Jurkat, Clone E6-1 (cell line): Measurements from ENCODE around the gene PLOD3.
A peak's percentile ranks its signal among the peaks of the same experiment; 100 is the strongest.

Experiments
- DNase-seq: peaks from one replicate; pipeline ENCODE4 v3.0.0-alpha.2; 2011; ENCODE audit warnings: low read depth, low spot score
- H3K4me3 ChIP-seq: 2 replicates; pipeline ENCODE4 v1.5.1; 2011; ENCODE audit warnings: mild to moderate bottlenecking, low read length, control low read depth, moderate library complexity

The PLOD3 gene

GRCh38 chr7:101169110-101169837 lies 48.1 kb downstream of the PLOD3 start:
- no peak for DNase-seq
- no peak overlapping the region; the same call in 1 of the 2 replicates for H3K4me3 ChIP-seq

- DNase-seq = no peak
- H3K4me3 ChIP-seq = no peak overlapping the region
Observed at GRCh38 chr7:101168412-101169049, 48.9 kb downstream of the PLOD3 start.

- no peak overlapping the region for H3K4me3 ChIP-seq
- no peak for DNase-seq
Observed at GRCh38 chr7:101167645-101168411, 49.6 kb downstream of the PLOD3 start.

- H3K4me3 ChIP-seq = no peak overlapping the region
- no peak for DNase-seq
Observed at GRCh38 chr7:101166909-101167644, 50.3 kb downstream of the PLOD3 start.

- no peak overlapping the region for H3K4me3 ChIP-seq
- no peak for DNase-seq
Observed at GRCh38 chr7:101166648-101166908, 50.8 kb downstream of the PLOD3 start.

GRCh38 chr7:101165958-101166647 lies 51.3 kb downstream of the PLOD3 start:
- no peak for DNase-seq
- H3K4me3 ChIP-seq = peak overlapping the region; percentile 54

- DNase-seq = peak; percentile 87
- H3K4me3 ChIP-seq = peak within 1 kb of the TSS; percentile 54
Observed at GRCh38 chr7:101165075-101165957, 52.1 kb downstream of the PLOD3 start, which contains the start of gene VGF. TSS of gene VGF (minus strand) at chr7:101165569. CDS start at chr7:101164843, 726 bp downstream.

- DNase-seq = no peak
Observed at GRCh38 chr7:101164071-101164840, 53.1 kb downstream of the PLOD3 start.

GRCh38 chr7:101163279-101164070 lies 53.9 kb downstream of the PLOD3 start:
- no peak for DNase-seq
- H3K4me3 ChIP-seq = peak overlapping the region; percentile 58

More at GRCh38 chr7:101164071-101164840, 53.1 kb downstream of the PLOD3 start:
- H3K4me3 ChIP-seq = peak overlapping the region; percentile 58

- peak overlapping the region; percentile 58 for H3K4me3 ChIP-seq
- DNase-seq = no peak
Observed at GRCh38 chr7:101162551-101163278, 54.7 kb downstream of the PLOD3 start.

- H3K4me3 ChIP-seq = no peak overlapping the region
- DNase-seq = no peak
Observed at GRCh38 chr7:101161692-101162471, 55.5 kb downstream of the PLOD3 start.

GRCh38 chr7:101160910-101161309 lies 56.5 kb downstream of the PLOD3 start:
- H3K4me3 ChIP-seq = no peak overlapping the region
- DNase-seq = no peak

- no peak for DNase-seq
Observed at GRCh38 chr7:101159696-101160674, 57.4 kb downstream of the PLOD3 start.

More at GRCh38 chr7:101159696-101160674, 57.4 kb downstream of the PLOD3 start:
- no peak overlapping the region for H3K4me3 ChIP-seq
